ENCODE measurements around the gene ZNF839.

DNA sequence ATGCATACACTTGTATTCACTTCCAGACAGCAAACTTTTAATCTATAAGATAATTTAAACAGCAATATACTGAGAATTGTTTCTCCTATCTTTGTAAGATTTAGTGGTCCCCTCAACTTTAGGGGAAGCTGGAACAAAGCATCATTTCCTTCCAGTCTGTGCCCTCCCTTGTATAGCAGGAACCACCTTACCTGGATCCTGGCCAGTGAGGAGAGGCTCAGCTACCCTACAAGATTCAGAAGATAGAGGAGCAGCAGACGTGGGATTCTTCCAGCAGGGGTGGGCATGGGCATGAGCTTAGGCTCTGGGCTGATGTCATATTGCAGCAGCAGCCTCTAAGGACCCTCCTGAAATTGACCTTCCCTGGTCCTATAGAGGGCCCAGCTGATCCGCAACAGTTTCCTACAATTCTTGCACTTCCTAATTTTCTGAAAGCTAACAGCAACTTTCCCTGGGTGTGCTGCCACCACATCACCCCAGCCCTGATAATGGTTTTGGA lies 35.9 kb upstream of the ZNF839 start:
- TF ChIP-seq TAF1 (IDR thresholded peaks at IDR 0.05; ENCODE audit: borderline replicate concordance, low read depth, low read length) (no peak), POLR2AphosphoS5 (IDR thresholded peaks at IDR 0.05; ENCODE audit: low read depth, low read length) (no peak), POLR2A (IDR thresholded peaks at IDR 0.05; ENCODE audit: low read depth, low read length) (no peak)
